ENCODE results near the gene SCLY.

SCLY gene

GRCh38 chr2:238082151-238082550 lies 21.4 kb downstream of the SCLY start:
- ChIA-PET CTCF (interaction anchor here (1.2 kb wide), 1 partner anchor 10 kb away, joined by 4 read pairs; no protein-coding TSS in a partner anchor), POLR2A (no interaction called here)
- no peak overlapping the region for H3K4me3 ChIP-seq (ENCODE audit: low read depth, low read length)
- no peak for DNase-seq (ENCODE audit: low read depth, low spot score)
- TF ChIP-seq CTCF (IDR thresholded peaks at IDR 0.05; ENCODE audit: insufficient read depth, low read length, missing control alignments): no peak

DNA sequence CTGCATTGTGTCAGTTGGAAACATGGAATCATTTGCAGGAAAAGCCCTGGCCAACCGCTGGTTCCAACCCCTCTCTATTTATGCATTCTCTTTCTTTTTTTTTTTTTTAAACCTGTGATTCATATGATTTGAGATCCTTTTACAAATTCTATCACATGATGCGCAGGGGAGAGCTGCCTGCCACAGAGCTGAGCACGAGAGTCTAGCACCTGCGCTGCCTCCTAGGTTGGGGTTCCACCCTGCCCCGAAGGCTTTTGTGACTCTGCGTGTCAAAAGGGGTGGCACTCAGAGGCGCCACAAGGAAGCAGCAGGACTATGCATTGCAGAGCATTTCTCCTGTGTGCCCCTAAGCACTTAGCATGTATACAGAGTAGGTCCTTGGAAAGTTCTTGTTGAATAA lies 22.0 kb downstream of the SCLY start:
- TF ChIP-seq CTCF (IDR thresholded peaks at IDR 0.05; ENCODE audit: insufficient read depth, low read length, missing control alignments): no peak
- H3K4me3 ChIP-seq (ENCODE audit: low read depth, low read length): no peak overlapping the region
- ChIA-PET CTCF (interaction anchor here (1.2 kb wide), 1 partner anchor 10 kb away, joined by 4 read pairs; no protein-coding TSS in a partner anchor), POLR2A (no interaction called here)
- DNase-seq (ENCODE audit: low read depth, low spot score): no peak

DNA sequence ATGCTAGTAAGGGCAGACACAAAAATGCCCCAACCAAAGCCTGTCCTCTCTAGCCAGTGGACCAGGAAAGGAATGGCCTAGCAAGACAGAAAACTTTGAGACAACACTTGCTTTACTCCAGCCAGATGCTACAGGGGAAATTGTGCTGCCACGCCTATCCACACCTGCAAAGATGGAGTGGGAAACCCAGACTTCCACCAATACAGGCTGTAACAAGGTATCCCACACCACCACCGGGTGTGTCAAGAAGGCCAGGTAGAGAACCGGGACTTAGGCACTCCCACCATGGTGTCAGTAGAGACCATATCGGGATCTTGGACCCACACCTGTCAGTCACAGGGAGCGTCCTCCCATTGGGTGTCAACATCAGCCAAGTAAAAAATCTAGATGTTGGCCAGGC lies 23.1 kb downstream of the SCLY start:
- DNase-seq (ENCODE audit: low read depth, low spot score): no peak

GRCh38 chr2:238084761-238085160 lies 24.0 kb downstream of the SCLY start:
- no peak for TF ChIP-seq CTCF (IDR thresholded peaks at IDR 0.05; ENCODE audit: insufficient read depth, low read length, missing control alignments)
- ChIA-PET CTCF (no interaction called here), POLR2A (no interaction called here)
- no peak overlapping the region for H3K4me3 ChIP-seq (ENCODE audit: low read depth, low read length)
- no peak for DNase-seq (ENCODE audit: low read depth, low spot score)

More for the DNA sequence above, 23.1 kb downstream of the SCLY start:
- no peak for TF ChIP-seq CTCF (IDR thresholded peaks at IDR 0.05; ENCODE audit: insufficient read depth, low read length, missing control alignments)
- no peak overlapping the region for H3K4me3 ChIP-seq (ENCODE audit: low read depth, low read length)
- POLR2A ChIA-PET: no interaction called here
- CTCF ChIA-PET: no interaction called here

DNA sequence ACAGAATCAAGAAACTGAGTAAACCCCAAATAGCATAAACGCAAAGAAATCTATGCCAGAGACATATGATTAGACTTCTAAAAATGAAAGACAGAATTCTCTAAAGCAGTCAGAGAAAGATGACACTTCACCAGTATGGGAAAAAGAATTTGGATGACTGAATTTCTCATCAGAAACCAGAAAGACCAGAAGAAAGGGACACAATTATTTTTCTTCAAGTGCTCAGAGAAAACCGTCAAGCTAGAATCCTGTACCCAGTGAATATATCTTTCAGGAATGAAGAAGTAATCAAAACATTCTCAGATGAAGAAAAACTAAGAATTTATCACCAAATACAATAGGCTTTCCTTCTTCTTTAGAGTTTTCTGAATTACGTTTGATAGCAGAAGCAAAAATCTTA lies 25.1 kb downstream of the SCLY start:
- POLR2A ChIA-PET: no interaction called here

DNA sequence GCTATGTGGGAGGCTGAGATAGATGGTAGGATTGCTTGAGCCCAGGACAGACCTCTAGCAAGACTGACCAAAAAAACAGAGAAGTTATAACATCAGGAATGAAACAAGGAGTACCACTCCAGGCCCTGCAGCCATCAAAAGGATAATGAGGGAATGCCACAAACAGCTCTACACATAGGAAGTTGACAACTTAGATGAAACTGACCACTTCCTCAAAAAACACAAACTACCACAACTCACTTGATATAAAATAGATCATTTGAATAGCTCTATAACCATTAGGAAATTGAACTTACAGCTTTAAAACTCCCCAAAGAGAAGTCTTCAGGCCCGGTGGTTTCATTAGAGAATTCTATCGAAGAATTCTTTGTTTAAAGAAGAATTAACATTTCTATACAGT lies 26.4 kb downstream of the SCLY start:
- H3K4me3 ChIP-seq (ENCODE audit: low read depth, low read length): no peak overlapping the region
- no peak for DNase-seq (ENCODE audit: low read depth, low spot score)
- no peak for TF ChIP-seq CTCF (IDR thresholded peaks at IDR 0.05; ENCODE audit: insufficient read depth, low read length, missing control alignments)
- ChIA-PET CTCF (no interaction called here), POLR2A (interaction anchor here (0.5 to 0.7 kb wide), 2 partner anchors 25 to 47 kb away, joined by 3 read pairs; no protein-coding TSS in a partner anchor)

More for the DNA sequence above, 25.1 kb downstream of the SCLY start:
- TF ChIP-seq CTCF (IDR thresholded peaks at IDR 0.05; ENCODE audit: insufficient read depth, low read length, missing control alignments): no peak
- CTCF ChIA-PET: no interaction called here
- no peak overlapping the region for H3K4me3 ChIP-seq (ENCODE audit: low read depth, low read length)
- no peak for DNase-seq (ENCODE audit: low read depth, low spot score)
